ENCODE data around the gene ITPK1.

Gene ITPK1

DNA sequence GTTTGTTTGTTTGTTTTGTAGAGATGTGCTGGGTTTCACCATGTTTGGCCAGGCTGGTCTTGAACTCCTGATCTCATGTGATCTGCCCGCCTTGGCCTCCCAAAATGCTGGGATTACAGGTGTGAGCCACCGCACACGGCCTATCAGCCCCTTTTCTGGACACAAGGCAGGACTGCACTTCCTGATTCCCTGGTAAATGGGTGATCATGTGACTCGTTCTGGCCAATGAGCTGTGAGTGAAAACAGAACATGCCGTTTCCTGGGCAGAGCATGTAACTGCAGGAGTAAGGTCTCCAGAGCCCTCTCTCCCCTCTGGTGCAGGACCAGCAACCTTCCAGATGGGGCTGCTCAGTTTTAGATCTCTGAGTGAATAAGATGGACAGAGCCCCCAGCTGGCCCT is 92.7 kb downstream of the ITPK1 start:
- DNase-seq: peak in 1 of 2 donors; percentile 23

DNA sequence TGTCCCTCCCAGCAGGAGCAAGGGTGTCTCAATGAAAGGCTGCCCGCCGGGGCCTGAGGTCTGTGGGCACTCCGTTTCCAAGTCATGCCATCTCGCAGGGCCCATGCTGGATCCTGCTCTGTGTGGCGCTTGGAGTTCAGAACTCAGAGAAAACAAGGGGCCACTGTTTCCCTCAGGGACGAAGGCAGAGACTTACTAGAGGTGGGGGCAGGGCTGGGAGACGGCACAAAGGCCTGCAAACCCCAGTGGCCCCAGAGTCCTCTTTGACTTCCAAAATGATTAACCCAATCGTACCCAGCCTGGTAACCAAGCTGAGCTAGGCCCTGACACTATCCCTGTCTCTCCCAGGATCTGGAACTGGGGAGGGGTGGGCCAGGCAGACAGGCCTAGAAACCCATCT is 95.8 kb downstream of the ITPK1 start:
- no peak for DNase-seq

DNA sequence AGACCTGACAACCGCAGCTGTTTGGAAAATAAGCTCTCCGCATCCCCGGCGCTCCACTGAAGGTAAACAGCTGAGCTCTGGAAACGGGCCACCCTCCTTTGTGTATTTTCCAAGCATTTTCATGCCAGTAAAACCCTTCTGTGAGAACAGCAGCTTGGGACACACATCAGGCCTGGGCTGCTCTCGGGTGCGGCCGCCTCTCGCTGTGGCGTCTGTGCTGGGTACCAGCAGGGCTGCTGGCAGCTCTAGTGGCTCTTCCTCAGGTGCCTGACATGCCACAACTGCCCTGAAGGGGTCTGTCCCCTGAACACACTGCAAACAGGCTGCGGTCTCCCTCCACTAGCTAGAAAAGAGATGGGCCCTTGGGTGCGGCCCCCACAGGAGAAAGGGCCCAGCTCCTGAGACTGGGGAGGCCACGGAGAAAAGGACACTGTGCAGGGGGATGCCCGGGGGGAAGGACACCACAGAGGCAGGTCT is 96.3 kb downstream of the ITPK1 start:
- DNase-seq: no peak

DNA sequence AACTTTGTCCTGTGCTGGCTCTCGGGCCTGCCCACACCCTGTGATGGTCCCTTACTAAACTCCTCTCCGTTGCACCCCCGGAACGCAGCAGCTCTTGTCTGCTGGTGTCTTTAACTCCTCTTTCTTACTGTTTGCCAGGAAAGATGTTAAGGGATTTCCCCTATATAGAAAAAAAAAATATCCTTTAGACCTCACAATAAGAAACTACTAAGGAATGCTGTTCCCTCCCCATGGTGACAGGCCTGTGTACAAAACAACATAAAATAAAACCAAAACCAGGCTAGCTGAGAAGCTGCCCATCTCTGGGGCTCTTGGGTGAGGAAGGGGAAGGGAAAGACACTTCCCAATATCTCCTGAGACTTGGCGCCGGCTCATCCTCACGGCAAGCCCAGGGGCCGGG is 97.4 kb downstream of the ITPK1 start:
- no peak for DNase-seq

DNA sequence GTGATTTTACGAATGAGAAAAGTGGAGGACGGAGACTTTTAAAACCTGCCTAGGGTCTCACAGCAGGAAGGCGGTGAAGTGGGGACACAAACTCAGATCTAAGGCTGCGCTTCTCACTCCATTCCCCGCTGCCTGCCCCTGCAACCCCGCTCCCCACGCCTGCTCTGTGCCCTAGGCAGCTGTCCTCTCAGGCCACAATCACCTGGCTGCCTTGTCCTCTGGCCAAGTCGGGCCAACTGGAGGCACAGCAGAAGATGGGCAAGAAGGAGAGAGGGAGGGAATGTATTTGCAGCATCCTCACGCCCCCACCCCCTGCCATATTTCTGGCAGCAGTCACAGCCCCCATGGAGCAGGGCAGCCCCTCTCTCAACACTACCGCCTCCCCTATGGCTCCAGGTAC is 97.8 kb downstream of the ITPK1 start:
- no peak for DNase-seq

DNA sequence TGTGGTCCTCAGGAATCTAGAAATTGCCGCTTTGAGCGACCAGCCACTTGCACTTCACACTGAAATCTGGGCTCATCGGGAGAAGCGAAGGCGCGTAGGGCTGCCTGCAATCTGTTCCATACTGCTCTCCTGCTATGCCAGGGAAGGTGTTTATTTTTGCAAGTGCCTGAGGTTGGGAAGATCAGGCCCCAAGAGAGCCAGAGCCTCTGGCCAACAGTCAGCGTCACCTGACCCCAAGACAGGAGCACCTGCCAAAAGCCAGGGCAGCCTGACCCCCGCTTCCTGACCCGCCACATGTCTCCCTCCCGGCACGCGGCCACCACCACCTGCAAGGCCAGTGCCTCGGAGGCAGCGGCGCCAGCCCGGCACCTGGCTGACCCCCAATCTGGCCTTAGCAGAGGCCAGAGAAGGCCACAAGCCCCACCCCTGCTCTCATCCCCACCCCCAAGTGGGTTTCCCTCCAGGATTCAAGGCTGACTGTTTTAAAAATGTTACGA is 98.4 kb downstream of the ITPK1 start:
- no peak for DNase-seq

- no peak for DNase-seq
Observed at GRCh38 chr14:93016275-93016845, 99.4 kb downstream of the ITPK1 start.

DNA sequence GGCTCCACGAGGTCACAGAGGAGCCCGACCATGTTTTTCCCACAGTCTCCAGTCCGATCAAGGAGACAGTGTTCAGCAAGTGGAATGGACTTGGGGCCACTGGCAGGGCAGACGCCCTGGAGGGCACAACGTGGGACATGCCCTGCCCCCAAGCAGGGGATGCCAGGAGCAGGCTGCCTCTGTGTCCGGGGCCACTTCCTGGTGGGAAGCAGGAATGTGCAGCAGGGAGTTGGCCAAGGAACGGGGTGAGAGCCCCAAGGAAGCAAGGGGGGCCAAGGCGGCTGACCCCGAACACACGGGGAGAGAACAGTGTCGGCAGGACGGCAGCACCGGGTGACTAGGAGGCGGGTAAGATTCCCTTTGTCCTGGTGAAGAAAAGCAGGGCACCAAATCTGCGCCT is 100.2 kb downstream of the ITPK1 start:
- no peak for DNase-seq

DNA sequence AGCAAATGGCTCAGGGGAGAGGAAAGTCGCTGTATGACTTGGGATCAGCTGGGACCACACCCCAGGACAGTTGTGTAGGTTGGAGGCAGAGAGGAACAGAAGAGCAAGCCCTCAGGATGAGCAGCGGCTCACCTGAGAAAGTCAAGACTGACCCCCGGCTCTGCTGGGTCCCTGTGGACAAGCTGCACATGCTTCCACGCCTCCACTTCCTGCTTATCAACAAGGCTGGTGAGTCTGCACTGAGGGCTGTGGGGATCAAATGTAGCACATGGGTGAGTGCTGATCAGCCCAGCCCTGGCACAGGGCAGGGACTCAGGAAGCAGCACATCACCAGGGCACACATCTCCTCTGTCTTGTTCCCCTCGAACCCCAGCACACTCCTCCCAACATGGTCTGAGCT is 100.7 kb downstream of the ITPK1 start:
- DNase-seq: no peak

- DNase-seq: no peak
Observed at GRCh38 chr14:93014058-93015023, 101.4 kb downstream of the ITPK1 start.

- no peak for DNase-seq
Observed at GRCh38 chr14:93012951-93013719, 102.6 kb downstream of the ITPK1 start.

GRCh38 chr14:93012506-93012905 is 103.2 kb downstream of the ITPK1 start:
- DNase-seq: no peak

GRCh38 chr14:93011650-93012325 is 103.9 kb downstream of the ITPK1 start:
- no peak for DNase-seq

DNA sequence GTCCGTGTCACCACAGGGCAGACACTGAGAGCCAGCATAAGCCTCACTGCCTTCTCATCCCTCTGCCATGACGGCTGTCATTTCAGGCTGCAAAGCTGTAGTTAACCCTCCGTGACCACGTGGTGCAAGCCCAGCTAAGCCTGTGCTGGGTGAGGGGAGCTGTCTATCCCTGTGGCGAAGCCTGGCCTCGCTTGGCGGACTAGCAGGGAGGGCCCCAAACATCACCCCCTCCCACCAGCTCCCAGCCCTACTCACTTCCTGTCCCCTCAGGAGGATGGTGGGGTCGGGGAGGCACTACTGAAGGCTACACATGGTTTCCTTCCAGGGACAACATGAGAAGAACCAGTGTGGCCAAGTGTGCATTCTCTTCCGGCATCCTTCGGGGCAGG is 104.6 kb downstream of the ITPK1 start:
- no peak for DNase-seq

- DNase-seq: no peak
Observed at GRCh38 chr14:93010522-93011140, 105.1 kb downstream of the ITPK1 start.

- no peak for DNase-seq
Observed at GRCh38 chr14:93010130-93010499, 105.6 kb downstream of the ITPK1 start.

DNA sequence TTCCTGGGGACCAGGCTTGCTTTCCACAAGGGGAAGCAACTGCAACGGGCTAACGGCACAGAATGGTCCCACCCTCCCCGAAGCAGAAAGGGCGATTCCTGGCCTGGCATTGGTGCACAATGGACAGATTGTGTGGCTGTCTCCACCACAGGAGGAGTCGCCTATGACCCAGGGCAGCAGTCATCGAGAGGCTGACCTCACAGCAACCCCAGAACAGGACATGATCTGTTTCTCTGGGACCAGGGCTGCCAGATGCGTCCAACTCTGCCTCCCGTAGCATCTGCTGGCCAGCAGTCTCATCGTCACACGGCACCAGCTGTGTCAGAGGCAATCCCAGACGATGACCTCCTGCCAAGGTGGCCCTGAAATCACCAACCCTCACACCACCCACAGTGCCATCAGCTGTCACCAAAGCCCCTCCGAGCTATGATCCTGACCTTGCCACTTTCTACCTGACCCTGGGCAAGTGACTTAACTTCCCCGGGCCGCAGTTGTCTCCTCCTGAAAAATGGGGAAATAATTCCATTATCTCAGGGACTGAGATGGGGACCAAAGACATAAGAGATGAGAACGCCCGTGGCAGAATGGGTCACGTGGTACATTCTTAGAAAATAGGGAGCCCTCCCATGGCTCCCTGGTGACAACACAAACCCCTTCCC is 106.1 kb downstream of the ITPK1 start:
- DNase-seq: peak in 1 of 2 donors; percentile 14

GRCh38 chr14:93008381-93008780 is 107.3 kb downstream of the ITPK1 start:
- DNase-seq: no peak

GRCh38 chr14:93007225-93007997 is 108.3 kb downstream of the ITPK1 start:
- peak in 1 of 2 donors; percentile 43 for DNase-seq

DNA sequence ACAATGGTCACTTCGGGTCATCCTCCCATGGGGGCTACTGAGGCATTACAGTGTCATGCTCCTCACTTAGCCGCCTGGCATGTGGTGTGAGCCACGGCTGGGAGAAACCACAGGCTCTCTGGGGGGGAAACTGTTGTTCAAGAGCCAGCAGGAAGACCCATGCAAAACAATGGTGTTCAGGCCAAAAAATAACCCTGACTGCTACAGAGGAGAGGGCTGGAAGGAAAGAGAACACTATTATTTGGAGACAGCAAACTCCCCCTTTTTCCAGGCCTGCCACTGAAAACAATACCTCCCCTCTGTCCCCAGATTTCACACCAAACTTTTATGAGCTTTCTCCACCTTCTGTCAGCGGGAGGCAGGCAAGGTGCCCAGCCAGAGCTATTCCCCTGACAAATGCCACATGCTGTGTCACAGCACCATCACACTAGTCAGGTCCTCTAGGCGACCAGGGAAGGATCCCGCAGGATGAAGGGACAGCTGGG is 109.1 kb downstream of the ITPK1 start:
- no peak for DNase-seq

GRCh38 chr14:93005838-93006237 is 109.9 kb downstream of the ITPK1 start:
- DNase-seq: no peak

Measured in CD4-positive, alpha-beta T cell treated with Interleukin-1 beta for 1 hour (primary cell).